SK-N-SH (cell line): ENCODE results near the gene ARPC2. TPM values are rescaled to one million over a fixed set of nuclear protein-coding genes. Genes with fewer than 3 reads are reported as not detected.

ENCODE experiments used
- CTCF ChIA-PET: fragments of 300-600, 350-600 bp; formaldehyde crosslinking; extraction: SDS; loops from one replicate; lab custom pipeline; 2021; lab: Yijun Ruan, JAX
- POLR2A ChIA-PET: fragments of 350-600 bp; sonication (Branson Sonifier 250); formaldehyde crosslinking; extraction: SDS; loops from one replicate; lab custom pipeline; 2020; ENCODE audit warnings: antibody characterized with exemption, inconsistent platforms; lab: Yijun Ruan, JAX
- DNase-seq: peaks from one replicate; pipeline ENCODE4 v3.0.0; 2012
- H2AFZ ChIP-seq: fragments of 200-600 bp; sonication (generic); 2 replicates; pipeline ENCODE4 v1.8.1; 2016; ENCODE audit warnings: antibody characterized with exemption, mild to moderate bottlenecking, low read depth
- H3F3A ChIP-seq: fragments of 200-600 bp; sonication (generic); replicated peaks from 2 replicates; pipeline ENCODE3; 2016; ENCODE audit warnings: antibody characterized with exemption, mild to moderate bottlenecking; ENCODE audit not compliant: insufficient read depth
- H3K27ac ChIP-seq, 2 experiments: fragments of 200-500 bp in 1 of 2; fragments of 200-600 bp in 1 of 2; sonication (Bioruptor generic) in 1 of 2; sonication (generic), shearing (Covaris generic) in 1 of 2; 2 replicates each; pipeline versions ENCODE4 v1.5.1 to v1.6.1; 2014 to 2016; ENCODE audit warnings: low read depth in 2 of 2, inconsistent platforms in 1 of 2, low read length in 1 of 2, mild to moderate bottlenecking in 1 of 2, mixed read lengths in 1 of 2
- H3K27me3 ChIP-seq: fragments of 200-600 bp; sonication (generic), shearing (Covaris generic); 2 replicates; pipeline ENCODE4 v1.6.1; 2016; ENCODE audit warnings: mixed run types; ENCODE audit not compliant: insufficient read depth
- H3K36me3 ChIP-seq, 2 experiments: fragments of 200-500 bp in 1 of 2; fragments of 200-600 bp in 1 of 2; sonication (Bioruptor generic) in 1 of 2; sonication (generic) in 1 of 2; replicated peaks in 1 of 2; 2 replicates each; pipeline versions ENCODE3 to v1.5.1; 2014 to 2016; ENCODE audit warnings: low read length in 1 of 2, mild to moderate bottlenecking in 1 of 2; ENCODE audit not compliant: insufficient read depth in 2 of 2, control insufficient read depth in 1 of 2
- H3K4me1 ChIP-seq, 2 experiments: fragments of 200-500 bp in 1 of 2; fragments of 200-600 bp in 1 of 2; sonication (Bioruptor generic) in 1 of 2; sonication (generic), shearing (Covaris generic) in 1 of 2; 2 replicates each; pipeline versions ENCODE4 v1.5.1 to v1.6.1; 2014 to 2016; ENCODE audit warnings: low read depth in 1 of 2, low read length in 1 of 2, mixed run types in 1 of 2; ENCODE audit not compliant: insufficient read depth in 2 of 2, control insufficient read depth in 1 of 2
- H3K4me2 ChIP-seq: fragments of 200-600 bp; sonication (generic), shearing (Covaris generic); 2 replicates; pipeline ENCODE4 v1.6.1; 2017; ENCODE audit warnings: mixed run types
- H3K4me3 ChIP-seq, 2 experiments: fragments of 200-500 bp in 1 of 2; fragments of 200-600 bp in 1 of 2; sonication (Bioruptor generic) in 1 of 2; sonication (generic), shearing (Covaris generic) in 1 of 2; 2 replicates each; pipeline versions ENCODE4 v1.5.1 to v1.8.1; 2014 to 2016; ENCODE audit warnings: low read depth in 2 of 2, inconsistent platforms in 1 of 2, low read length in 1 of 2, mild to moderate bottlenecking in 1 of 2, mixed read lengths in 1 of 2, moderate library complexity in 1 of 2
- H3K79me2 ChIP-seq: fragments of 200-600 bp; sonication (generic); 2 replicates; pipeline ENCODE4 v1.8.1; 2017; ENCODE audit warnings: mild to moderate bottlenecking; ENCODE audit not compliant: insufficient read depth
- H3K9ac ChIP-seq: fragments of 200-600 bp; sonication (generic); 2 replicates; pipeline ENCODE4 v1.6.1; 2017; ENCODE audit warnings: mixed run types
- H3K9me2 ChIP-seq: fragments of 200-600 bp; sonication (generic); 2 replicates; pipeline ENCODE4 v1.6.1; 2017; ENCODE audit warnings: mixed run types
- H3K9me3 ChIP-seq: fragments of 200-600 bp; sonication (generic); 2 replicates; pipeline ENCODE4 v1.6.1; 2017; ENCODE audit warnings: mixed run types, mild to moderate bottlenecking, moderate library complexity
- H4K20me1 ChIP-seq: fragments of 200-600 bp; sonication (generic); 2 replicates; pipeline ENCODE4 v1.6.1; 2017; ENCODE audit warnings: mild to moderate bottlenecking, mixed run types; ENCODE audit not compliant: insufficient read depth
- CHD2 ChIP-seq: fragments of 150-350 bp; IDR thresholded peaks from 2 replicates; pipeline ENCODE4 v1.6.1; 2018; ENCODE audit warnings: low read length; ENCODE audit not compliant: partially characterized antibody
- ELF1 ChIP-seq: IDR thresholded peaks from 2 replicates; pipeline ENCODE4 v1.4.0; 2012
- EP300 ChIP-seq, 2 experiments: IDR thresholded peaks; 2 replicates each; pipeline versions ENCODE4 v1.4.0 to v1.6.1; 2012; ENCODE audit warnings: borderline replicate concordance in 1 of 2, low read depth in 1 of 2, low read length in 1 of 2
- EZH2phosphoT487 ChIP-seq: fragments of 200-600 bp; sonication (generic); IDR thresholded peaks from 2 replicates; pipeline ENCODE4 v1.6.1; 2017; ENCODE audit warnings: low read depth, mixed run types, mild to moderate bottlenecking, antibody characterized with exemption, moderate library complexity, borderline replicate concordance
- FOSL2 ChIP-seq: IDR thresholded peaks from 2 replicates; pipeline ENCODE4 v1.4.0; 2012; ENCODE audit warnings: low read depth, mild to moderate bottlenecking, moderate library complexity, borderline replicate concordance
- FOXJ3 ChIP-seq: sonication (generic); formaldehyde crosslinking; IDR thresholded peaks from 2 replicates; pipeline ENCODE4 v1.5.1; 2020; ENCODE audit warnings: mild to moderate bottlenecking, missing genetic modification reagents
- FOXM1 ChIP-seq: IDR thresholded peaks from 2 replicates; pipeline ENCODE4 v1.4.0; 2012; ENCODE audit warnings: low read depth, mild to moderate bottlenecking
- GATA2 ChIP-seq: sonication (generic); formaldehyde crosslinking; IDR thresholded peaks from 2 replicates; pipeline ENCODE4 v1.5.0; 2020; ENCODE audit warnings: mild to moderate bottlenecking, missing genetic modification reagents
- JUND ChIP-seq: IDR thresholded peaks from 2 replicates; pipeline ENCODE4 v1.4.0; 2012
- MAX ChIP-seq: IDR thresholded peaks from 2 replicates; pipeline ENCODE4 v1.4.0; 2012; ENCODE audit warnings: low read depth
- MEF2A ChIP-seq: IDR thresholded peaks from 2 replicates; pipeline ENCODE4 v1.4.0; 2012; ENCODE audit warnings: low read depth, borderline replicate concordance
- MXI1 ChIP-seq: IDR thresholded peaks from 2 replicates; pipeline ENCODE4 v1.6.1; 2012; ENCODE audit warnings: mild to moderate bottlenecking, low read depth, low read length, improper control_type of control experiment
- POLR2AphosphoS5 ChIP-seq: IDR thresholded peaks from 2 replicates; pipeline ENCODE4 v1.6.1; 2012; ENCODE audit warnings: low read depth, low read length
- RAD21 ChIP-seq: IDR thresholded peaks from 2 replicates; pipeline ENCODE4 v1.6.1; 2012; ENCODE audit warnings: mild to moderate bottlenecking, low read length
- RFX5 ChIP-seq: IDR thresholded peaks from 2 replicates; pipeline ENCODE4 v1.6.1; 2012; ENCODE audit warnings: mild to moderate bottlenecking, improper control_type of control experiment, low read length
- RXRA ChIP-seq: IDR thresholded peaks from 2 replicates; pipeline ENCODE4 v1.4.0; 2012; ENCODE audit warnings: low read depth, mild to moderate bottlenecking, borderline replicate concordance
- SIN3A ChIP-seq: IDR thresholded peaks from 2 replicates; pipeline ENCODE4 v1.6.1; 2012; ENCODE audit warnings: low read depth, mild to moderate bottlenecking, low read length, moderate library complexity, borderline replicate concordance
- SMC3 ChIP-seq: IDR thresholded peaks from 2 replicates; pipeline ENCODE4 v1.6.1; 2012; ENCODE audit warnings: low read depth, low read length, improper control_type of control experiment
- TAF1 ChIP-seq: IDR thresholded peaks from 2 replicates; pipeline ENCODE4 v1.6.1; 2012; ENCODE audit warnings: low read depth, mild to moderate bottlenecking, low read length, moderate library complexity, borderline replicate concordance
- TCF12 ChIP-seq: IDR thresholded peaks from 2 replicates; pipeline ENCODE4 v1.4.0; 2012
- TEAD4 ChIP-seq: IDR thresholded peaks from 2 replicates; pipeline ENCODE4 v1.4.0; 2012; ENCODE audit warnings: mild to moderate bottlenecking, borderline replicate concordance; ENCODE audit not compliant: insufficient read depth
- WGBS: methylation state at CpG from one replicate; pipeline ENCODE4 v1.1.6; 2017; ENCODE audit warnings: low lambda C conversion rate; 5-methylcytosine and 5-hydroxymethylcytosine counted together
- polyA plus RNA-seq, 3 experiments: library from polyadenylated mRNA; depleted of rRNA; stranded (reverse); fragments of >200 nt; gene quantifications; 2 replicates each; pipeline ENCODE4 v1.2.3, GENCODE V29; 2012

Gene ARPC2
- polyA plus RNA-seq, 1 of the 3 experiments (the other 2 are of a cell fraction), result 319 TPM

- ChIA-PET POLR2A (no interaction called here), CTCF (interaction anchor here (1.6 to 3.0 kb wide), 2 partner anchors 18 to 22 kb away, joined by 6 to 8 read pairs; no protein-coding TSS in a partner anchor)
- Histone ChIP-seq H4K20me1 (no peaks in the 10 kb centered on the region), H3K4me3 (no peak overlapping the region), H3F3A (peaks cover 71% of the 10 kb centered on the region), H3K4me2 (no peak overlapping the region), H3K4me1 (no peaks in the 10 kb centered on the region; a peak in 1 of 4 replicates), H3K9ac (no peak overlapping the region), H2AFZ (no peak overlapping the region), H3K27ac (no peak overlapping the region), H3K36me3 (peaks cover 56 to 59% of the 10 kb centered on the region in 2 experiments), H3K9me2 (no peaks in the 10 kb centered on the region), H3K9me3 (no peaks in the 10 kb centered on the region), H3K27me3 (no peaks in the 10 kb centered on the region), H3K79me2 (peaks cover 16% of the 10 kb centered on the region; the same call in 1 of the 2 replicates)
- DNase-seq, result no peak
- TF ChIP-seq CHD2 (no peak), EP300 (IDR thresholded peaks at IDR 0.05; ENCODE audit: borderline replicate concordance in 1 of 2, low read depth in 1 of 2, low read length in 1 of 2) (no peak)
- 89% methylated on average over 5 of the region's 5 CpGs for WGBS
These were observed 36.2 kb downstream of the ARPC2 start for GRCh38 chr2:218253232-218253625.

GRCh38 chr2:218255446-218255845 is 38.5 kb downstream of the ARPC2 start:
- H3K9ac ChIP-seq, result no peak overlapping the region
- POLR2A ChIA-PET, result no interaction called here
- TF ChIP-seq EP300 (IDR thresholded peaks at IDR 0.05; ENCODE audit: borderline replicate concordance in 1 of 2, low read depth in 1 of 2, low read length in 1 of 2) (no peak), SMC3 (no peak), MEF2A (no peak), ELF1 (no peak), MAX (no peak), SIN3A (no peak), TEAD4 (no peak), TAF1 (no peak), POLR2AphosphoS5 (no peak), RAD21 (no peak), MXI1 (no peak), FOXM1 (no peak), EZH2phosphoT487 (no peak), FOSL2 (no peak), JUND (no peak), RFX5 (no peak), GATA2 (CRISPR knock-in tag) (no peak), TCF12 (no peak), RXRA (no peak), FOXJ3 (CRISPR knock-in tag) (no peak)
- TF ChIP-seq, all 33 proteins: peak for 0
- no peak for DNase-seq
- Histone ChIP-seq H3F3A (peaks cover 66% of the 10 kb centered on the region), H3K27ac (peak overlapping the region in 1 of 2 experiments; percentile 22; a peak in 2 of 4 replicates), H3K36me3 (peaks cover 34 to 42% of the 10 kb centered on the region in 2 experiments), H3K79me2 (peaks cover 5% of the 10 kb centered on the region; the same call in 1 of the 2 replicates), H4K20me1 (no peaks in the 10 kb centered on the region), H2AFZ (no peak overlapping the region), H3K4me3 (no peak overlapping the region), H3K9me2 (no peaks in the 10 kb centered on the region), H3K27me3 (no peaks in the 10 kb centered on the region), H3K4me1 (peaks cover 11 to 21% of the 10 kb centered on the region in 2 experiments), H3K9me3 (no peaks in the 10 kb centered on the region), H3K4me2 (no peak overlapping the region)
- 64% methylated on average over 6 of the region's 6 CpGs for WGBS
- CTCF ChIA-PET, result interaction anchor here (0.6 to 3.0 kb wide), 2 partner anchors 17 to 25 kb away, joined by 3 to 8 read pairs; no protein-coding TSS in a partner anchor
